Adrenal gland (tissue), 12 donors: Measurements from ENCODE around the gene NIP7. TPM values are rescaled to one million over a fixed set of nuclear protein-coding genes. Genes with fewer than 3 reads are reported as not detected.
"Not testable (repeated sequence)": the region's sequence is repeated elsewhere in the genome, so short reads cannot be mapped to it uniquely, and the experiment has no call there.

ENCODE experiments used
- DNase-seq, 7 donors: peaks; one replicate each; pipeline ENCODE4 v3.0.0-alpha.2; 2019 to 2020
- H3K27ac ChIP-seq, 5 donors: fragments of 200-600 bp; sonication (generic) in 4 of 5; 1 replicate in 3 of 5; 2 replicates in 2 of 5; pipeline versions ENCODE4 v1.5.1 to v1.8.0; 2016 to 2020; ENCODE audit warnings: mild to moderate bottlenecking in 1 of 5
- H3K27me3 ChIP-seq: fragments of 200-600 bp; 2 replicates; pipeline ENCODE4 v1.8.0; 2021
- H3K36me3 ChIP-seq, 2 donors: fragments of 200-600 bp; replicated peaks in 1 of 2; 1 replicate in 1 of 2; 2 replicates in 1 of 2; pipeline versions ENCODE4 v1.5.1 to v1.8.0; 2018 to 2022
- H3K4me1 ChIP-seq, 2 donors: fragments of 200-600 bp; replicated peaks in 1 of 2; 1 replicate in 1 of 2; 2 replicates in 1 of 2; pipeline versions ENCODE4 v1.5.1 to v1.8.0; 2018 to 2021
- H3K4me3 ChIP-seq, 4 donors: fragments of 200-600 bp; sonication (generic) in 3 of 4; one replicate each; pipeline ENCODE4 v1.5.1; 2016 to 2018
- H3K9me3 ChIP-seq, 3 donors: fragments of 200-600 bp; sonication (generic) in 1 of 3; replicated peaks in 1 of 3; 1 replicate in 2 of 3; 2 replicates in 1 of 3; pipeline versions ENCODE4 v1.5.1 to v1.8.0; 2016 to 2021
- CTCF ChIP-seq, 6 experiments: fragments of 450-650 bp in 4 of 6; fragments of 200-600 bp in 2 of 6; sonication (generic) in 1 of 6; IDR thresholded peaks; 1 replicate in 5 of 6; 2 replicates in 1 of 6; pipeline versions ENCODE4 v1.5.1 to v1.8.0; 2016 to 2021; ENCODE audit warnings: antibody characterized with exemption in 6 of 6, mild to moderate bottlenecking in 2 of 6, moderate library complexity in 1 of 6
- POLR2A ChIP-seq, 2 donors: fragments of 450-650 bp; IDR thresholded peaks; one replicate each; pipeline ENCODE4 v1.6.1; 2017; ENCODE audit warnings: antibody characterized with exemption in 2 of 2, mild to moderate bottlenecking in 2 of 2, moderate library complexity in 1 of 2
- WGBS, 4 donors: extraction: QIAGEN DNeasy Blood & Tissue Kit in 2 of 4; methylation state at CpG; one replicate each; pipeline versions ENCODE4 v1.1.5 to v1.1.7; 2013 to 2017; 5-methylcytosine and 5-hydroxymethylcytosine counted together
- intact Hi-C, 2 donors: fragments of 100-400 bp; cut with DNase I; formaldehyde crosslinking; loops; one replicate each; pipeline versions ENCODE4 v1.14.1 to v1.15.0; 2022 to 2023
- polyA plus RNA-seq, 3 donors: library from polyadenylated mRNA; stranded (reverse); fragments of 200-250 nt in 2 of 3; fragments of 350-450 nt in 1 of 3; fragmentation: Illumina TruSeq in 1 of 3; extraction: RNeasy Lipid Tissue Mini Kit (QIAGEN cat#74804) in 1 of 3; gene quantifications; one replicate each; pipeline ENCODE4 v1.2.3, GENCODE V29; 2013 to 2014
- total RNA-seq, 9 donors: library from RNA; depleted of rRNA in 4 of 9; stranded (reverse); fragments of >200 nt in 4 of 9; fragments of 120-200 nt in 1 of 9; fragmentation: NEBNext Ultra II Directional in 1 of 9; extraction: Animal tissue kit (Norgen Biotek cat#: 25700) in 1 of 9; gene quantifications; one replicate each; pipeline versions ENCODE4 v1.1.0 to v1.2.4, GENCODE V29; 2013 to 2023
- donor health status: healthy with polysubstance abuse.
- donor health status: Bipolar disorder and iron deficiency.
- donor health status: DM: yes; HTN: yes; CAD: no.
- donor health status: DM: no; HTN: no; CAD: no.
- donor health status: DM: no; HTN: no; CAD: no.
- donor health status: DM: yes; HTN: yes; CAD: no.

Gene NIP7
- total and polyA plus RNA-seq, 12 donors: 10.5 to 38.0 (median 21.6) TPM

- intact Hi-C loops: no loop called here
- Histone ChIP-seq H3K4me3 (no peak within 1 kb of the TSS), H3K27ac (no peak within 1 kb of the TSS), H3K36me3 (peaks cover 0 to 18% of the 10 kb centered on the region in 2 donors), H3K4me1 (peaks cover 0 to 9% of the 10 kb centered on the region in 2 donors), H3K27me3 (no peaks in the 10 kb centered on the region), H3K9me3 (no peaks in the 10 kb centered on the region)
- 79 to 89% (median 87%) methylated on average over 8 to 12 of the region's 12 CpGs for WGBS, 4 donors
- TF ChIP-seq POLR2A (IDR thresholded peaks at IDR 0.05): no peak
- no peak for TF ChIP-seq CTCF (IDR thresholded peaks at IDR 0.05)
- no peak for DNase-seq
Measured at GRCh38 chr16:69351309-69352027, 11.9 kb downstream of the NIP7 start, which contains the start of gene TMED6. TSS of gene TMED6 (minus strand) at chr16:69351786. CDS start at chr16:69351753, 33 bp downstream.

GRCh38 chr16:69360070-69360469, 20.5 kb downstream of the NIP7 start:
- intact Hi-C loops, H3K27me3 ChIP-seq, H3K9me3 ChIP-seq, H3K4me3 ChIP-seq, H3K27ac ChIP-seq: not testable (repeated sequence)
- peak in 1 of 7 donors; percentile 42 for DNase-seq
- Histone ChIP-seq H3K4me1 (peaks cover 6 to 17% of the 10 kb centered on the region in 2 donors), H3K36me3 (peaks cover 0 to 33% of the 10 kb centered on the region in 2 donors)
- 97 to 99% (median 97%) methylated on average over 9 of the region's 9 CpGs for WGBS, 4 donors

GRCh38 chr16:69363281-69363717, 23.7 kb downstream of the NIP7 start:
- H3K36me3 ChIP-seq: peaks cover 0 to 56% of the 10 kb centered on the region in 2 donors

GRCh38 chr16:69364088-69364487, 24.5 kb downstream of the NIP7 start:
- Histone ChIP-seq H3K4me1 (no peaks in the 10 kb centered on the region), H3K4me3 (no peak overlapping the region), H3K9me3 (no peaks in the 10 kb centered on the region), H3K27ac (no peak overlapping the region), H3K36me3 (peaks cover 0 to 62% of the 10 kb centered on the region in 2 donors), H3K27me3 (no peaks in the 10 kb centered on the region)
- TF ChIP-seq CTCF (IDR thresholded peaks at IDR 0.05) (no peak), POLR2A (IDR thresholded peaks at IDR 0.05) (no peak)
- intact Hi-C loops: no loop called here
- DNase-seq: peak in 1 of 7 donors; percentile 18
- WGBS, 4 donors: 84 to 100% (median 94%) methylated on average over 2 of the region's 2 CpGs

More at GRCh38 chr16:69363281-69363717, 23.7 kb downstream of the NIP7 start:
- Histone ChIP-seq H3K4me1 (no peaks in the 10 kb centered on the region), H3K27me3 (no peaks in the 10 kb centered on the region), H3K4me3 (no peak overlapping the region), H3K9me3 (no peaks in the 10 kb centered on the region), H3K27ac (no peak overlapping the region)
- TF ChIP-seq POLR2A (IDR thresholded peaks at IDR 0.05): no peak
- TF ChIP-seq CTCF (IDR thresholded peaks at IDR 0.05): no peak
- peak in 1 of 7 donors; percentile 45 for DNase-seq
- intact Hi-C loops: no loop called here
- 89 to 95% (median 93%) methylated on average over 5 of the region's 5 CpGs for whole genome bisulfite sequencing, 4 donors
